Lower lobe of right lung (tissue), 2 donors: ENCODE measurements around the gene MRFAP1. TPM values are rescaled to one million over a fixed set of nuclear protein-coding genes. Genes with fewer than 3 reads are reported as not detected.

ENCODE experiments used
- ATAC-seq, 2 donors: fragments of 200-7000 bp; cut with Tn5 transposase; one replicate each; pipeline ENCODE4 v1.9.1; 2020 to 2022; ENCODE audit warnings: mild to moderate bottlenecking in 2 of 2, moderate library complexity in 2 of 2
- DNase-seq: peaks from one replicate; pipeline ENCODE4 v3.0.0-alpha.2; 2020
- H3K27ac ChIP-seq: fragments of 200-600 bp; one replicate; pipeline ENCODE4 v1.8.0; 2022
- H3K27me3 ChIP-seq: fragments of 200-600 bp; one replicate; pipeline ENCODE4 v1.8.0; 2022; ENCODE audit warnings: low read depth
- H3K36me3 ChIP-seq: fragments of 200-600 bp; one replicate; pipeline ENCODE4 v1.8.0; 2022; ENCODE audit warnings: mild to moderate bottlenecking
- H3K4me1 ChIP-seq: fragments of 200-600 bp; one replicate; pipeline ENCODE4 v1.8.0; 2022
- H3K4me3 ChIP-seq: fragments of 200-600 bp; one replicate; pipeline ENCODE4 v1.8.0; 2022; ENCODE audit warnings: mild to moderate bottlenecking
- H3K9me3 ChIP-seq: fragments of 200-600 bp; one replicate; pipeline ENCODE4 v1.8.0; 2022
- intact Hi-C: fragments of 100-400 bp; cut with DNase I; formaldehyde crosslinking; loops from one replicate; pipeline ENCODE4 v1.11.0; 2022
- total RNA-seq: library from RNA; stranded (reverse); fragmentation: NEBNext Ultra II Directional; extraction: Animal tissue kit (Norgen Biotek cat#: 25700); gene quantifications from one replicate; pipeline ENCODE4 v1.2.1, GENCODE V29; 2021
- TF ChIP-seq, protein P1 (sequence below): fragments of 200-600 bp; IDR thresholded peaks from one replicate; pipeline ENCODE4 v1.8.0; 2022; ENCODE audit warnings: antibody characterized with exemption, mild to moderate bottlenecking
- donor health status: DM: no; HTN: yes; CAD: no; lungs with severe emphysema.

Gene MRFAP1
- total RNA-seq, 1 donor from 2014 or later: 211 TPM

DNA sequence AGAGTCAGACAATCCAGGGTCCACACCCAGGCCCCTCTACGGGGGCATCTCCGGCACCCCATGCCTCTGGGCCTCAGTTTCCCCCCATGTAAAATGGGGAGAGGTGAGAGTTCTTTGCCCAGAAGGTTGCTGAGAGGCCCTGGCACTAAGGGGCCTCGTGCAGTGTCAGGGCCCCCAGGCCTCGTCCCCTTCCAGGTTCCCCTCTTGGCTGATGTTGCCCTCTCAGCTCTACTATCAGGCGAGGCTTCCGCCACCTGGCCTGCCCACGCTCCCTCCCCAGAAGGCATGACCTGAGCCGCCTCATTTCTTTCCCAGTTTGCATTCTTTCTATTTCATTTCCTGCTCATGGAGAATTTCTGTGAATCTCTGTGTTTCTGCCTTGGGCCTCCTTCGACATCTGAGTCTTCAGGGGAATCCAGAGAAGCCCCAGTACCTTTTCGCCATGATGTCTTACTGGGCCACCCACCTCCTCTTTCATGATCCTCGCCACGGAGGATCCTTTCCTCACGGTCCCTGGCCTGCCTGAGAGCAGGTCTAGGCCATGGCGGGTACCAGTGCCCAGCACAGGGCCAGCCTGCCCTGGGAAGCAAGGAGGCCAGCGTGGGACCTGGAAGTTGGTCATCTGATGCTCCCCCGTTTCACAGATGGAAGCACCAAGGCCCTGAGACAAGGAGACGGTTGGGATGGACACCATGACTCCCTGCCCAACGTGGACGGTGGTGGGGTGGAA lies 21.9 kb upstream of the MRFAP1 start:
- no peak for ATAC-seq
- Histone ChIP-seq H3K36me3 (peaks cover 68% of the 10 kb centered on the region), H3K4me3 (no peak overlapping the region), H3K9me3 (no peaks in the 10 kb centered on the region), H3K4me1 (no peaks in the 10 kb centered on the region), H3K27ac (no peak overlapping the region), H3K27me3 (no peaks in the 10 kb centered on the region)
- intact Hi-C loops: no loop called here
- DNase-seq: peak; percentile 13
- TF ChIP-seq, protein P1, sequence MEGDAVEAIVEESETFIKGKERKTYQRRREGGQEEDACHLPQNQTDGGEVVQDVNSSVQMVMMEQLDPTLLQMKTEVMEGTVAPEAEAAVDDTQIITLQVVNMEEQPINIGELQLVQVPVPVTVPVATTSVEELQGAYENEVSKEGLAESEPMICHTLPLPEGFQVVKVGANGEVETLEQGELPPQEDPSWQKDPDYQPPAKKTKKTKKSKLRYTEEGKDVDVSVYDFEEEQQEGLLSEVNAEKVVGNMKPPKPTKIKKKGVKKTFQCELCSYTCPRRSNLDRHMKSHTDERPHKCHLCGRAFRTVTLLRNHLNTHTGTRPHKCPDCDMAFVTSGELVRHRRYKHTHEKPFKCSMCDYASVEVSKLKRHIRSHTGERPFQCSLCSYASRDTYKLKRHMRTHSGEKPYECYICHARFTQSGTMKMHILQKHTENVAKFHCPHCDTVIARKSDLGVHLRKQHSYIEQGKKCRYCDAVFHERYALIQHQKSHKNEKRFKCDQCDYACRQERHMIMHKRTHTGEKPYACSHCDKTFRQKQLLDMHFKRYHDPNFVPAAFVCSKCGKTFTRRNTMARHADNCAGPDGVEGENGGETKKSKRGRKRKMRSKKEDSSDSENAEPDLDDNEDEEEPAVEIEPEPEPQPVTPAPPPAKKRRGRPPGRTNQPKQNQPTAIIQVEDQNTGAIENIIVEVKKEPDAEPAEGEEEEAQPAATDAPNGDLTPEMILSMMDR: no peak

DNA sequence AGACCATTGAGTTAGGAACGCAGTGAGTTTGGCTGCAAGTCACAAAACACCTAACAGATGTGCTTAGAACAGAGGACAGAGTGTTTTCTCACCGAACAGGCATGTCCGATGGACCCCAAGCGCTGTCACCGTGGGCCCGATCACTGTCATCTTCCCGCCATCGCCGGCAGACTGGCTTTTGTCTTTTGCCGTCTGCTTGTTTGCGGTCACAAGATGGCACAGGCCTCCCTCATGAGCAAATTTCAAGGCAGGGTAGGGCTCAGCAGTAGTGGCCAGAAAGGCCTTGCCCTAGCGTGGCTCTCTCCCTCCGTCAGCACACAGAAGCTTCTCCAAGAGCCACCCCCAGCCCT lies 21.4 kb upstream of the MRFAP1 start:
- Histone ChIP-seq H3K27ac (no peak overlapping the region), H3K9me3 (no peaks in the 10 kb centered on the region), H3K4me3 (no peak overlapping the region), H3K36me3 (peaks cover 64% of the 10 kb centered on the region), H3K27me3 (no peaks in the 10 kb centered on the region), H3K4me1 (no peaks in the 10 kb centered on the region)
- intact Hi-C loops: no loop called here
- DNase-seq: peak; percentile 19
- TF ChIP-seq, protein P1: no peak
- no peak for ATAC-seq

DNA sequence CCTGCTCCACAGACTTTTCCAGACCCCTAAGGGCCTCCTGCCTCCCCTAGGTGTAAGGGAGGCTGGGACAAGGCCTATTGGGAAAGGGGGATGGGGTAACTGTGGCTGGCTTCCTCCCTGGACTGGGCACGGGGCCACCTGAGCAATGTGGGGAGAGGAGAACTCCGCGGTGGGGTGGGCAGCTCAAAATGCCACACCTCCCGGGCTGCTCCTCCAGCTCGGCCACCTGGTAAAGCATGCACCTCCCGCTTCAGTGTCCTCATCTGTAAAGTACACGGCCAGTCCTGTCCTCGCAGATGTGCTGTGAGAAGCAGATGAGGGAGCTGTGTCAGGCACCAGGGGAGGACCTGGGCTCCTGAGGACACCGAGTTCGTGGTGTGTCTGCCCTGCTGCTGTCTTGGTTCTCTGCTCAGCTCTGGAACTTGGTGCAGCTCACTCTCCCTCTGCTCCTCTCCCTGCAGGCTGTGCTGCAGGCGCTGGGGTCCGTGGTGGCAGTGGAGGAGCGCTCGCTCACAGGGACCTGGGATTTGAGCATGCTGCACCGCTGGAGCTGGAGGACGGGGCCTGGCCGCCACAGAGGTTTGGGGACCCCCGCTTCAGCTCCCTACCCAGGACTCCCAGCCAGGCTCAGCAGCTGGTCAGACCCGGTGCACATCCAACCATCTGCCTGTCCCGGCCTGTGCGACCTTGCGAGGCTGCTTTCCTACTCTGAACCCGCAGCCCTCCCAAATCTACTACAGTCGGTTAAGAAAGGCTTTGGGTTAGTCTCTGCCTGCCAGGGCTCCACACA lies 20.8 kb upstream of the MRFAP1 start:
- H3K4me3 ChIP-seq: no peak overlapping the region
- H3K9me3 ChIP-seq: no peaks in the 10 kb centered on the region
- ATAC-seq: peak; percentile 6 to 9
- no peak for DNase-seq
- H3K27ac ChIP-seq: no peak overlapping the region
- intact Hi-C loops: no loop called here
- H3K27me3 ChIP-seq: no peaks in the 10 kb centered on the region
- H3K4me1 ChIP-seq: no peaks in the 10 kb centered on the region
- TF ChIP-seq, protein P1: no peak
- H3K36me3 ChIP-seq: peaks cover 59% of the 10 kb centered on the region

DNA sequence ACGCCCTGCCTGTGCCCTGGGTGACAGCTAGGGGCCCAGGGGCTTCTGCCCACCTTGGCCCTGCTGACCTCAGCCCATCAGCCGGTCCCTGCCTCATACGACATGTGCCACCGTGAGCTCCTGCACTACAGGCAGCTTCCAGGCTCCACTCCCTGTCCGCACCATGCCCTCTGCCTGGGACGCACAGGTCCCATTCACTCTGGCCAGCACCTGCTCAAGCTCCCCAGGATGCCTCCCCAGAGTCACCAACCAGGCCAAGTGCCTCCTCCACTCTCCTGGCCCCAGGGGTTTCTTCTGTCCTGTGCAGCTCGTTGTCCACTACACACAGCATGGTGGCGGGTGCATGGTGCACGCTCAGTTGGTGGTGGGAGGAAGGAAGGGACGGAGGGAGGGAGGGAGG lies 20.2 kb upstream of the MRFAP1 start:
- Histone ChIP-seq H3K4me1 (no peaks in the 10 kb centered on the region), H3K4me3 (no peak overlapping the region), H3K36me3 (peaks cover 52% of the 10 kb centered on the region), H3K9me3 (no peaks in the 10 kb centered on the region), H3K27ac (no peak overlapping the region), H3K27me3 (no peaks in the 10 kb centered on the region)
- ATAC-seq (peak in 1 of 2 donors; percentile 16), DNase-seq (no peak)
- TF ChIP-seq, protein P1: no peak
- intact Hi-C loops: no loop called here

DNA sequence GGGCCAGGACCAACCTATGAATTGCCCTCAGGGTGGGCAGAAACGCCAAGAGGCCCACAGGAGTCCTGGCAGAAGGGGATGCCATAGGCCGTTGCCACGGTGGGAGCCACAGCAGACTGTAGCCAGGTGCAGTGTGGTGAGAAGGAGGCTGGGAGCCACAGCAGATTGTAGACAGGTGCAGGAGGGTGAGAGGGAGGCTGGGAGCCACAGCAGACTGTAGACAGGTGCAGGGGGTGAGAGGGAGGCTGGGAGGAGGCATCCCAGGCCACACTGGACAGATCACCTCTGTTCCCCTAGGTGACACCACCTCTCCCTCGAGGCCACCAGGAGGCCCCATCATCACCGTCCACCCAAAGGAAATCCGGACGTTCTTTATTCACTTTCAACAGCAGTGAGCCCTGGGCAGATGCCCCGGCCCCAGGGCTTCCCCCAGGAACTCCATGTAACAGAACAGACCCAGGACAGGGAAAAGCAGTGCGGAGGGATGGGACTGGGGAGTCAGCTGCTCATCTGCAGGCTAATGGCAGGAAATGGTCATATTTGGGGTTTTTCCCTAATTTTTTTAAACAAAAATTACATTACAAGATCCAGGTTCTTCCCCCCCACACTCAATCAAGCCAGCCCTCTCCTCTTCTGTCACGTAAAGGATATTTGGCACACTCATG lies 19.5 kb upstream of the MRFAP1 start:
- Histone ChIP-seq H3K4me1 (no peaks in the 10 kb centered on the region), H3K36me3 (peaks cover 46% of the 10 kb centered on the region), H3K27ac (no peak overlapping the region), H3K9me3 (no peaks in the 10 kb centered on the region), H3K4me3 (no peak overlapping the region), H3K27me3 (no peaks in the 10 kb centered on the region)
- TF ChIP-seq, protein P1: no peak
- no peak for ATAC-seq
- intact Hi-C loops: no loop called here
- no peak for DNase-seq
